ENCODE data around the gene INF2. TPM values are rescaled to one million over a fixed set of nuclear protein-coding genes. Genes with fewer than 3 reads are reported as not detected.

The INF2 gene
- total and polyA plus RNA-seq, 4 donors: 13.1 to 51.6 (median 25.5) TPM

GRCh38 chr14:104738375-104739019 lies 49.1 kb downstream of the INF2 start:
- no peak for TF ChIP-seq TAF1 (conservative IDR thresholded peaks at IDR 0.05)
- TF ChIP-seq, protein P1, sequence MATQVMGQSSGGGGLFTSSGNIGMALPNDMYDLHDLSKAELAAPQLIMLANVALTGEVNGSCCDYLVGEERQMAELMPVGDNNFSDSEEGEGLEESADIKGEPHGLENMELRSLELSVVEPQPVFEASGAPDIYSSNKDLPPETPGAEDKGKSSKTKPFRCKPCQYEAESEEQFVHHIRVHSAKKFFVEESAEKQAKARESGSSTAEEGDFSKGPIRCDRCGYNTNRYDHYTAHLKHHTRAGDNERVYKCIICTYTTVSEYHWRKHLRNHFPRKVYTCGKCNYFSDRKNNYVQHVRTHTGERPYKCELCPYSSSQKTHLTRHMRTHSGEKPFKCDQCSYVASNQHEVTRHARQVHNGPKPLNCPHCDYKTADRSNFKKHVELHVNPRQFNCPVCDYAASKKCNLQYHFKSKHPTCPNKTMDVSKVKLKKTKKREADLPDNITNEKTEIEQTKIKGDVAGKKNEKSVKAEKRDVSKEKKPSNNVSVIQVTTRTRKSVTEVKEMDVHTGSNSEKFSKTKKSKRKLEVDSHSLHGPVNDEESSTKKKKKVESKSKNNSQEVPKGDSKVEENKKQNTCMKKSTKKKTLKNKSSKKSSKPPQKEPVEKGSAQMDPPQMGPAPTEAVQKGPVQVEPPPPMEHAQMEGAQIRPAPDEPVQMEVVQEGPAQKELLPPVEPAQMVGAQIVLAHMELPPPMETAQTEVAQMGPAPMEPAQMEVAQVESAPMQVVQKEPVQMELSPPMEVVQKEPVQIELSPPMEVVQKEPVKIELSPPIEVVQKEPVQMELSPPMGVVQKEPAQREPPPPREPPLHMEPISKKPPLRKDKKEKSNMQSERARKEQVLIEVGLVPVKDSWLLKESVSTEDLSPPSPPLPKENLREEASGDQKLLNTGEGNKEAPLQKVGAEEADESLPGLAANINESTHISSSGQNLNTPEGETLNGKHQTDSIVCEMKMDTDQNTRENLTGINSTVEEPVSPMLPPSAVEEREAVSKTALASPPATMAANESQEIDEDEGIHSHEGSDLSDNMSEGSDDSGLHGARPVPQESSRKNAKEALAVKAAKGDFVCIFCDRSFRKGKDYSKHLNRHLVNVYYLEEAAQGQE (IDR thresholded peaks at IDR 0.05): no peak
- no peak for TF ChIP-seq HNF4G (IDR thresholded peaks at IDR 0.05)
- no peak overlapping the region for H3K9ac ChIP-seq (ENCODE audit: low read depth in 1 of 2, low read length in 2 of 2)
- peaks cover 0 to 28% (median 19%) of the 10 kb centered on the region in 4 donors for H3K36me3 ChIP-seq (ENCODE audit: control insufficient read depth in 4 of 4, insufficient read depth in 3 of 4, low read depth in 1 of 4, low read length in 3 of 4)
- H3K27ac ChIP-seq (ENCODE audit: low read depth in 1 of 2, low read length in 2 of 2): no peak overlapping the region
- H3K4me3 ChIP-seq (ENCODE audit: low read depth in 1 of 3, low read length in 3 of 3): no peak overlapping the region
- H3K4me1 ChIP-seq (ENCODE audit: control insufficient read depth in 4 of 4, insufficient read depth in 4 of 4, low read length in 3 of 4): peaks cover 17 to 40% (median 31%) of the 10 kb centered on the region in 4 donors
- H3K9me3 ChIP-seq (ENCODE audit: control insufficient read depth in 4 of 4, low read length in 3 of 4): no peaks in the 10 kb centered on the region
- DNase-seq (ENCODE audit: low spot score): no peak
- 94% methylated on average over 18 of the region's 18 CpGs for WGBS
- H3K27me3 ChIP-seq (ENCODE audit: control insufficient read depth in 4 of 4, insufficient read depth in 4 of 4, low read length in 3 of 4): no peaks in the 10 kb centered on the region

- Histone ChIP-seq H3K27ac (ENCODE audit: low read depth in 1 of 2, low read length in 2 of 2) (no peak overlapping the region), H3K36me3 (ENCODE audit: control insufficient read depth in 4 of 4, insufficient read depth in 3 of 4, low read depth in 1 of 4, low read length in 3 of 4) (peaks cover 0 to 31% (median 20%) of the 10 kb centered on the region in 4 donors), H3K9me3 (ENCODE audit: control insufficient read depth in 4 of 4, low read length in 3 of 4) (no peaks in the 10 kb centered on the region), H3K4me3 (ENCODE audit: low read depth in 1 of 3, low read length in 3 of 3) (no peak overlapping the region), H3K27me3 (ENCODE audit: control insufficient read depth in 4 of 4, insufficient read depth in 4 of 4, low read length in 3 of 4) (no peaks in the 10 kb centered on the region), H3K4me1 (ENCODE audit: control insufficient read depth in 4 of 4, insufficient read depth in 4 of 4, low read length in 3 of 4) (peaks cover 17 to 35% (median 27%) of the 10 kb centered on the region in 4 donors), H3K9ac (ENCODE audit: low read depth in 1 of 2, low read length in 2 of 2) (no peak overlapping the region)
- 96% methylated on average over 17 of the region's 17 CpGs for WGBS
- TF ChIP-seq HNF4A (conservative IDR thresholded peaks at IDR 0.05): no peak
- TF ChIP-seq, protein P2, sequence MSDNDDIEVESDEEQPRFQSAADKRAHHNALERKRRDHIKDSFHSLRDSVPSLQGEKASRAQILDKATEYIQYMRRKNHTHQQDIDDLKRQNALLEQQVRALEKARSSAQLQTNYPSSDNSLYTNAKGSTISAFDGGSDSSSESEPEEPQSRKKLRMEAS (IDR thresholded peaks at IDR 0.05): no peak
- no peak for TF ChIP-seq NR2F2 (IDR thresholded peaks at IDR 0.05)
- no peak for TF ChIP-seq RAD21 (IDR thresholded peaks at IDR 0.05)
- no peak for DNase-seq (ENCODE audit: low spot score)
Measured at GRCh38 chr14:104739026-104739425, 49.6 kb downstream of the INF2 start.

DNA sequence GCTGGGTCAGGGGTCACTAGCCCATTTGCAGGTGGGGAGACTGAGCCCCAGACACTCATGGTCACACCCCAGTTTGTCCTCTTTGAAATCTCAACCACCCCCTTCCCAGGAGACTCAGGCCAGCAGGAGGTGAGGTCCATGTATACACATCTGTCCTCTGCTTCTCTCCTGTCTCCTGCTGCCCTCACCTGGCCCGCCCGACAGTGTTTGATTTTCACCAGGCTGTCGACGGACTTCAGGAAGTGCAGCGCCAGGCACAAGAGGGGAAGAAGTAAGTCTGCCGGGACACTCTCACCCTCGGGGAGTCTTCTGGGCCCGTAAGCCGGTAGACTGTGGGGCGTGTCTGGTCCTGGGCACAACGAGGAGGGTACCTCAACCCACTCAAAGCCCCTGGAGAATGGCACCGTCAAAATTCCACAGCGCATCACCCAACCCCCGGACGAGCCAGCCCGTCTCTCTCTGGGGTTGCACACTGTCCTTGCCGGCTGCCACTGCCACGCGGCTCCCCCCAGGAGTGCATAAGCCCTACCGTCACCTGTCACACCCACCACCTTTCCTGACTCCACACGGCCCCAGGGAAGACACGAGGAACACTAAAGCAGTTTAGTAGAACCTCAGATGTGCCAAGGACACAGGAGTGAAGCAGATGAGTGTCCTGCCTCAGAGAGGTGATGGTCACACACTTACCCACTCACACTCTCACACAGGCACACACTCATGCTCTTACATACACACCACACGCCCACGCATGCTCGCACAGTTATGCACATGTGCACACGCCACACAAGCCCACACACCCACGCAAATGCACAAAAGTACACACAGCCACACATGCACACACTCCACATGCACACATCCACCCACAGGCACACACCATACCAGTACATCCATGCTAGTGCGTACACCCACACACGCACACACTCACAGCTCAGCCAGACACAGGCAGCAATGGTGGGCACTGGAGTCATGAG lies 50.4 kb downstream of the INF2 start:
- no peak for DNase-seq (ENCODE audit: low spot score)
- TF ChIP-seq, protein P2 (IDR thresholded peaks at IDR 0.05): no peak
- TF ChIP-seq FOXA2 (IDR thresholded peaks at IDR 0.05): no peak
- TF ChIP-seq RXRA (IDR thresholded peaks at IDR 0.05): no peak
- TF ChIP-seq YY1 (IDR thresholded peaks at IDR 0.05): no peak
- TF ChIP-seq GABPA (IDR thresholded peaks at IDR 0.05 in 1 of 2, conservative IDR thresholded peaks at IDR 0.05 in 1 of 2): no peak
- TF ChIP-seq RAD21 (IDR thresholded peaks at IDR 0.05): no peak
- no peak for TF ChIP-seq HNF4A (conservative IDR thresholded peaks at IDR 0.05)
- no peak for TF ChIP-seq EGR1 (IDR thresholded peaks at IDR 0.05; ENCODE audit: low read depth in 2 of 2)
- TF ChIP-seq, protein P3, sequence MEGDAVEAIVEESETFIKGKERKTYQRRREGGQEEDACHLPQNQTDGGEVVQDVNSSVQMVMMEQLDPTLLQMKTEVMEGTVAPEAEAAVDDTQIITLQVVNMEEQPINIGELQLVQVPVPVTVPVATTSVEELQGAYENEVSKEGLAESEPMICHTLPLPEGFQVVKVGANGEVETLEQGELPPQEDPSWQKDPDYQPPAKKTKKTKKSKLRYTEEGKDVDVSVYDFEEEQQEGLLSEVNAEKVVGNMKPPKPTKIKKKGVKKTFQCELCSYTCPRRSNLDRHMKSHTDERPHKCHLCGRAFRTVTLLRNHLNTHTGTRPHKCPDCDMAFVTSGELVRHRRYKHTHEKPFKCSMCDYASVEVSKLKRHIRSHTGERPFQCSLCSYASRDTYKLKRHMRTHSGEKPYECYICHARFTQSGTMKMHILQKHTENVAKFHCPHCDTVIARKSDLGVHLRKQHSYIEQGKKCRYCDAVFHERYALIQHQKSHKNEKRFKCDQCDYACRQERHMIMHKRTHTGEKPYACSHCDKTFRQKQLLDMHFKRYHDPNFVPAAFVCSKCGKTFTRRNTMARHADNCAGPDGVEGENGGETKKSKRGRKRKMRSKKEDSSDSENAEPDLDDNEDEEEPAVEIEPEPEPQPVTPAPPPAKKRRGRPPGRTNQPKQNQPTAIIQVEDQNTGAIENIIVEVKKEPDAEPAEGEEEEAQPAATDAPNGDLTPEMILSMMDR (IDR thresholded peaks at IDR 0.05; ENCODE audit: low read depth, low read length, missing input control): no peak
- no peak for TF ChIP-seq SP1 (IDR thresholded peaks at IDR 0.05)
- TF ChIP-seq JUND (IDR thresholded peaks at IDR 0.05): no peak
- TF ChIP-seq FOXA1 (IDR thresholded peaks at IDR 0.05): no peak
- TF ChIP-seq ZBTB33 (IDR thresholded peaks at IDR 0.05): no peak
- no peak for TF ChIP-seq TAF1 (conservative IDR thresholded peaks at IDR 0.05)
- TF ChIP-seq HNF4G (IDR thresholded peaks at IDR 0.05): no peak
- TF ChIP-seq, protein P4, sequence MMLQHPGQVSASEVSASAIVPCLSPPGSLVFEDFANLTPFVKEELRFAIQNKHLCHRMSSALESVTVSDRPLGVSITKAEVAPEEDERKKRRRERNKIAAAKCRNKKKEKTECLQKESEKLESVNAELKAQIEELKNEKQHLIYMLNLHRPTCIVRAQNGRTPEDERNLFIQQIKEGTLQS (IDR thresholded peaks at IDR 0.05): no peak

More for the DNA sequence above, 50.4 kb downstream of the INF2 start:
- H3K9ac ChIP-seq (ENCODE audit: low read depth in 1 of 2, low read length in 2 of 2): no peak overlapping the region
- H3K27ac ChIP-seq (ENCODE audit: low read depth in 1 of 2, low read length in 2 of 2): no peak overlapping the region
- H3K36me3 ChIP-seq (ENCODE audit: control insufficient read depth in 4 of 4, insufficient read depth in 3 of 4, low read depth in 1 of 4, low read length in 3 of 4): peaks cover 0 to 35% (median 20%) of the 10 kb centered on the region in 4 donors
- peaks cover 10 to 27% (median 21%) of the 10 kb centered on the region in 4 donors for H3K4me1 ChIP-seq (ENCODE audit: control insufficient read depth in 4 of 4, insufficient read depth in 4 of 4, low read length in 3 of 4)
- WGBS: 89% methylated on average over 29 of the region's 29 CpGs
- H3K4me3 ChIP-seq (ENCODE audit: low read depth in 1 of 3, low read length in 3 of 3): no peak overlapping the region
- no peaks in the 10 kb centered on the region for H3K27me3 ChIP-seq (ENCODE audit: control insufficient read depth in 4 of 4, insufficient read depth in 4 of 4, low read length in 3 of 4)
- H3K9me3 ChIP-seq (ENCODE audit: control insufficient read depth in 4 of 4, low read length in 3 of 4): no peaks in the 10 kb centered on the region
